Measurements from ENCODE around the gene HOXB3.

HOXB3 gene

GRCh38 chr17:48528936-48529682, 60.9 kb downstream of the HOXB3 start:
- TF ChIP-seq CTCF (conservative IDR thresholded peaks at IDR 0.05; ENCODE audit: low read depth, low read length), result no peak
- H3K4me3 ChIP-seq (ENCODE audit: low read depth, low read length), result no peak overlapping the region
- DNase-seq (ENCODE audit: low read depth), result no peak

DNA sequence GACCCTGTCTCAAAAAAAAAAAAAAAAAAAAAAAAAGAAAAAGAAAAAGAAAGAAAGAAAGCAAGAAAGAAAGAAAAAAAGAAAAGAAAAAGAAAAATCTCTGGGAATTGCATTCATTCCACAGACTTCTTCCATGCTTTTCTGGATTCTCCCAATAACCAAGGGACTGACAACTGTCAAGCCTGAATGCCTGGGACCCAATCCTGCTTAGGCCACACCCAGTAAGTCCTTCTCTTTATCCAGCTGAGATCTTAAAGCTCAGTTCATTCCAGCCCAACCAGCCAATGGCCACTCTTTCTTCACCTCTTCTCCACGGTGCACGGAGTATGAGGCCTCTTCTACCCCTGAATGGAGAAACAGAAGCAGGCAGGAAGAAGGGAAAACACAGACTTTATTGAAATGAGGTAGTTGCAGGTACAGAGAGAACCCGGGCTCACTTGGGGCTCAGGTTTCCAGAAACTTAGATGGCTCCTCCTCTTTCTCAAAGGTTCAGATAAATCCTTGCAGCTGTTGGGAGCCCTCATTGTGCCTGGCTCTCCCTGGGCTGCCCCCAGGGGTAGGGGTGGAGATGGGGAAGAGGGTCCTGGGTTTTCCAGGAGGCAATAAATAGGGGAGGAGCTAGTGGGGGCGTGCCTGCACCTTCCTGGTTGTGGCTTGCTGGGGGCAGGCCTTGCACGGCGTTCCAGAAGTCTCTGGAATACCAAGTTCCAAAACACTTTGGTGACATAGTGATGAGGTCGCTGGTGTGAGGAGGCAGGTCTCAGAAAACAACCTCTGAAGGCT, 61.7 kb downstream of the HOXB3 start:
- no peak for DNase-seq (ENCODE audit: low read depth)
- no peak overlapping the region for H3K4me3 ChIP-seq (ENCODE audit: low read depth, low read length)
- TF ChIP-seq CTCF (conservative IDR thresholded peaks at IDR 0.05; ENCODE audit: low read depth, low read length), result no peak

DNA sequence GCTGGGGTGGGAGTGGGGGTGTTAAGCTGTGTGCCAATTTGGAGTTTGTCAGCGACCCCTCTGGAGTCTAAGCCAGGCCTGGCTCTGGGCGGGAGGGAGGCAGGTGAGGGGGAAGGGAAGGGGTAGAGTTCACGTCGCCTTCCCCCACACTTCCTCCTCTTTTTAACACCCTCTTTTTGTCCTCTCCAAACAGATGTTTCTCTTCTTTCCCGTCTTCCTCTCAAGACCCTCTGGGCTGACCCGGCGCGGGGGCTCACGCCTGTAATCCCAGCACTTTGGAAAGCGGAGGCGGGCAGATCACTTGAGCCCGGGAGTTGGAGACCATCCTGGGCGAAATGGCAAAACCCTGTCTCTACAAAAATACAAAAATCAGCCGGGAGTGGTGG, 62.5 kb downstream of the HOXB3 start:
- no peak for DNase-seq (ENCODE audit: low read depth)
- TF ChIP-seq CTCF (conservative IDR thresholded peaks at IDR 0.05; ENCODE audit: low read depth, low read length), result no peak
- no peak overlapping the region for H3K4me3 ChIP-seq (ENCODE audit: low read depth, low read length)

DNA sequence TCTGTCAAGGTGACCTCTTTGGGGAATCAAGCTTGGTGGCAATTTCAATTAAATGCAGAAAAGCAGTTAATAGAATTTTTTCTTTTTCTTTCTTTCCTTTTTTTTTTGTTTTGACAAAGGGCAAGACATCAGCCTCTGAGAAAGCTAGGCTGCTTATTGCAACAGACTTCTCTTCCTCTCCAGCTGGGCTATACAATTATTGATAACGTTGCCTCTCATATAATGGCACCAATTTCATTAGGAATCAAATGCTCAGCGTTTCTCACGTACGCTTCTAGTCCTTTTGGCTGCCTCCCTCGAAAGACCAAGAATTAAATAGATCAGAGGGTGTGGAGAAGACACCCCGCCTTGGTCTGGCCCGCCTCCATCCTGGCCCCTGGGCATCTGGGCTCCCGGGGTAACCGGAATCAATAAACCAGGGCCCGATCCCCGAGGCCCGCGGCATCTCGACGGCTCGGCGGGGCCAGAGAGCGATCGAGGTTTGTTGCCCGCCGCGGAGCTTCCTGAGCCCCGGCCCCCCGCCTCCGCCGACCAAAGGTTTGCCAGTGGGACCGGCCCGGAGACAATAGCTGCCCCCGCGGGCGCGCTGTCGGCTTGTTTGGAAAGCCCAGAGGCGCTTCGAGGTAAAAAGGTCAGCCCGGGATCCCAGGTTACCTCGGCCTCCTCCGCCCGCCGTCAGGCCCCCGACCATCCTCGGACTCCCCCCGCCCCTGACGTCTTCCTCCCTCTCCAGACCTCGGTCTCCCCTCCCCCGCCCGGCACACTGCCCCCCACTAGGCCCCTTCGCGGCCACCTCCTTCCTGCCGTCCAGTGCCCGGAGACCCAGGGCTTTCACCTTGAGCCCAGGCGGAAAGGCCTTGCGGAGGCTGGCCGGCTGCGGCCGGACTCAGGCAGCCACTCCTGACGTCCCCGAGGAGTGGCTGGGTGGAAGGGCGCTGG, 63.2 kb downstream of the HOXB3 start:
- DNase-seq (ENCODE audit: low read depth), result no peak
- H3K4me3 ChIP-seq (ENCODE audit: low read depth, low read length), result no peak overlapping the region
- no peak for TF ChIP-seq CTCF (conservative IDR thresholded peaks at IDR 0.05; ENCODE audit: low read depth, low read length)

GRCh38 chr17:48523010-48523409, 67.0 kb downstream of the HOXB3 start:
- TF ChIP-seq CTCF (conservative IDR thresholded peaks at IDR 0.05; ENCODE audit: low read depth, low read length), result peak; percentile 2
- H3K4me3 ChIP-seq (ENCODE audit: low read depth, low read length), result no peak overlapping the region
- no peak for DNase-seq (ENCODE audit: low read depth)

GRCh38 chr17:48522031-48522653, 67.9 kb downstream of the HOXB3 start:
- H3K4me3 ChIP-seq (ENCODE audit: low read depth, low read length), result no peak overlapping the region
- no peak for TF ChIP-seq CTCF (conservative IDR thresholded peaks at IDR 0.05; ENCODE audit: low read depth, low read length)
- no peak for DNase-seq (ENCODE audit: low read depth)
